Heart left ventricle (tissue), 16 donors: ENCODE data around the gene SBNO1. TPM values are rescaled to one million over a fixed set of nuclear protein-coding genes. Genes with fewer than 3 reads are reported as not detected.
A peak's percentile ranks its signal among the peaks of the same experiment; 100 is the strongest.

Experiments used
- ATAC-seq, 4 donors: fragments of 200-7000 bp; cut with Tn5 transposase; one replicate each; pipeline ENCODE4 v1.9.1; 2020 to 2022; ENCODE audit warnings: moderate library complexity in 4 of 4, mild to moderate bottlenecking in 3 of 4, moderate number of reproducible peaks in 1 of 4
- DNase-seq, 5 donors: peaks; one replicate each; pipeline ENCODE4 v3.0.0-alpha.2; 2020
- H3K27ac ChIP-seq, 12 donors: fragments of 200-600 bp; sonication (generic) in 4 of 12; one replicate each; pipeline versions ENCODE4 v1.5.0 to v1.8.0; 2016 to 2022; ENCODE audit warnings: mild to moderate bottlenecking in 2 of 12
- H3K27me3 ChIP-seq, 9 donors: fragments of 200-600 bp; sonication (generic) in 2 of 9; one replicate each; pipeline versions ENCODE4 v1.5.1 to v1.8.0; 2016 to 2022; ENCODE audit warnings: mild to moderate bottlenecking in 3 of 9
- H3K36me3 ChIP-seq, 9 donors: fragments of 200-600 bp; sonication (generic) in 2 of 9; one replicate each; pipeline versions ENCODE4 v1.5.0 to v1.8.0; 2018 to 2022; ENCODE audit warnings: mild to moderate bottlenecking in 2 of 9
- H3K4me1 ChIP-seq, 12 donors: fragments of 200-600 bp; sonication (generic) in 4 of 12; one replicate each; pipeline versions ENCODE4 v1.5.0 to v1.8.0; 2016 to 2022; ENCODE audit warnings: mild to moderate bottlenecking in 3 of 12
- H3K4me3 ChIP-seq, 12 donors: fragments of 200-600 bp; sonication (generic) in 4 of 12; one replicate each; pipeline versions ENCODE4 v1.5.0 to v1.8.0; 2017 to 2022; ENCODE audit warnings: mild to moderate bottlenecking in 9 of 12, moderate library complexity in 4 of 12
- H3K9me3 ChIP-seq, 12 donors: fragments of 200-600 bp; sonication (generic) in 4 of 12; one replicate each; pipeline versions ENCODE4 v1.5.0 to v1.8.0; 2016 to 2022; ENCODE audit warnings: mild to moderate bottlenecking in 1 of 12
- POLR2A ChIP-seq, 2 donors: fragments of 450-650 bp; IDR thresholded peaks; one replicate each; pipeline ENCODE4 v1.6.1; 2017; ENCODE audit warnings: antibody characterized with exemption in 2 of 2, mild to moderate bottlenecking in 2 of 2, moderate library complexity in 2 of 2
- WGBS, 4 donors: extraction: QIAGEN DNeasy Blood & Tissue Kit in 2 of 4; methylation state at CpG; one replicate each; pipeline versions ENCODE4 v1.1.5 to v1.1.7; 2013 to 2018; 5-methylcytosine and 5-hydroxymethylcytosine counted together
- intact Hi-C, 10 donors: fragments of 100-400 bp; cut with DNase I; formaldehyde crosslinking; loops; one replicate each; pipeline versions ENCODE4 v1.11.1 to v1.14.2; 2022
- polyA plus RNA-seq, 2 donors: library from polyadenylated mRNA; stranded (reverse); fragments of 200-250 nt; gene quantifications; one replicate each; pipeline ENCODE4 v1.2.3, GENCODE V29; 2013
- total RNA-seq, 9 donors: library from RNA; depleted of rRNA in 2 of 9; stranded (reverse); fragments of >200 nt in 2 of 9; fragmentation: NEBNext Ultra II Directional in 3 of 9; extraction: Animal tissue kit (Norgen Biotek cat#: 25700) in 3 of 9; gene quantifications; one replicate each; pipeline versions ENCODE4 v1.1.0 to v1.2.4, GENCODE V29; 2016 to 2023
- TF ChIP-seq, protein P1 (sequence below), 12 donors: fragments of 200-600 bp; sonication (generic) in 4 of 12; IDR thresholded peaks; one replicate each; pipeline versions ENCODE4 v1.5.0 to v1.8.0; 2018 to 2022; ENCODE audit warnings: antibody characterized with exemption in 12 of 12, mild to moderate bottlenecking in 5 of 12
- donor health status: ischemic (EF 13 %, LVEDD 7.1; RV severe dilation, severe dysfunction).
- donor health status: healthy with polysubstance abuse.
- donor health status: DM: no; HTN: yes; CAD: no.
- donor health status: DM: no; HTN: no; CAD: no.
- donor health status: ischemic (EF 25% LVEDD 6.9; RV normal size, moderate dysfunction).
- donor health status: ischemic (EF 25% LVEDD 5.7; RV mildly dilated, moderate dysfunction).
- donor health status: healthy.
- donor health status: DM: yes; HTN: yes; CAD: no.
- donor health status: ischemic (EF 35%, LVEDD 5.7; RV mildly dilated, moderate dysfunction).
- donor health status: nonischemic (EF 11% LVEDD 7.7; RV severe dilation, severe dysfunction).
- donor health status: DM: yes; HTN: yes; CAD: no.
- donor health status: PGD.
- donor health status: ischemic (EF 29% LVEDD 5.4; RV normal size, mild dysfunction).
- donor health status: nonischemic (EF 23%, LVEDD 6.1; RV moderate dilation, normal function).

SBNO1 gene
- total and polyA plus RNA-seq, 11 donors: 6.3 to 33.8 (median 25.4) TPM

DNA sequence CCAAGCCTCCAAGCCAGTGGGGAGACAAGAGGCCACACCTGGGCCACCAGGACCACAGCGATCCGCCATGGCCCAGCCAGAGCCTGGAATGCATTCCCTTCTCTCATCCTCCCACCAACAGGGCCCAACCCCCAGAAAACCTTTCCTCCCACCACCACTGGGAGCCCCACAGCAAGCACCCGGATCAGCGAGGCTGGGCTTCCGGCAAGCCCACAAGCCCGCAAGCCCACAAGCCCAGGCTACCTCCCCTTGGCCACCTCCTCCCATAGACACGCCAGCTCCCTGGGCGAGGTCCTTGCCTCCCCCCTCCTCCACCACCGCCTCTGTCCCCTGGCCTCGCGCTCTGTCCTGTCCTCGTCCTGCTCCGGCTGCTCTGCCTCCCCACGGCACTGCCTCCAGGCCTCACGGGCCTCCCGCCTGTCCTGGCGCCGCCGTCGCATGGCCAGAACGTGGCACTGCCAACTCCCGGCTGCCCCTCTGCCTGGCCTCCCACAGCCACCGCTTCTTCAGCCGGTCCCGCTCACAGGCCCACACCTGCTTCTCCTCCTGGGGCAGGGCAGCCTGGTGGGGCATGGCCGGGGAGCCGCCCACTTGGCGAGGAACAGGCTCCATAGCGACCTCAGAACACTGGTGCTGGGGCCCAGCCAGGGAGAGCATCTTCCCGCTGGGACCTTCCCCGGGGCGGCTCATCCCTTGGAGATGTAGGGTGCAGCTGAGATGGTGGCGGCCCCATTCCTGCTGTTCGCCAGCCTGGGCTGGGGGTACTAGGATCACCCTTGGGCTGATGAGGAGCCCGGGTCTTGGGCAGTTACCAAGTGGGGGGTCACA lies 98.6 kb downstream of the SBNO1 start:
- TF ChIP-seq POLR2A (IDR thresholded peaks at IDR 0.05): no peak
- TF ChIP-seq, protein P1, sequence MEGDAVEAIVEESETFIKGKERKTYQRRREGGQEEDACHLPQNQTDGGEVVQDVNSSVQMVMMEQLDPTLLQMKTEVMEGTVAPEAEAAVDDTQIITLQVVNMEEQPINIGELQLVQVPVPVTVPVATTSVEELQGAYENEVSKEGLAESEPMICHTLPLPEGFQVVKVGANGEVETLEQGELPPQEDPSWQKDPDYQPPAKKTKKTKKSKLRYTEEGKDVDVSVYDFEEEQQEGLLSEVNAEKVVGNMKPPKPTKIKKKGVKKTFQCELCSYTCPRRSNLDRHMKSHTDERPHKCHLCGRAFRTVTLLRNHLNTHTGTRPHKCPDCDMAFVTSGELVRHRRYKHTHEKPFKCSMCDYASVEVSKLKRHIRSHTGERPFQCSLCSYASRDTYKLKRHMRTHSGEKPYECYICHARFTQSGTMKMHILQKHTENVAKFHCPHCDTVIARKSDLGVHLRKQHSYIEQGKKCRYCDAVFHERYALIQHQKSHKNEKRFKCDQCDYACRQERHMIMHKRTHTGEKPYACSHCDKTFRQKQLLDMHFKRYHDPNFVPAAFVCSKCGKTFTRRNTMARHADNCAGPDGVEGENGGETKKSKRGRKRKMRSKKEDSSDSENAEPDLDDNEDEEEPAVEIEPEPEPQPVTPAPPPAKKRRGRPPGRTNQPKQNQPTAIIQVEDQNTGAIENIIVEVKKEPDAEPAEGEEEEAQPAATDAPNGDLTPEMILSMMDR (IDR thresholded peaks at IDR 0.05): no peak

DNA sequence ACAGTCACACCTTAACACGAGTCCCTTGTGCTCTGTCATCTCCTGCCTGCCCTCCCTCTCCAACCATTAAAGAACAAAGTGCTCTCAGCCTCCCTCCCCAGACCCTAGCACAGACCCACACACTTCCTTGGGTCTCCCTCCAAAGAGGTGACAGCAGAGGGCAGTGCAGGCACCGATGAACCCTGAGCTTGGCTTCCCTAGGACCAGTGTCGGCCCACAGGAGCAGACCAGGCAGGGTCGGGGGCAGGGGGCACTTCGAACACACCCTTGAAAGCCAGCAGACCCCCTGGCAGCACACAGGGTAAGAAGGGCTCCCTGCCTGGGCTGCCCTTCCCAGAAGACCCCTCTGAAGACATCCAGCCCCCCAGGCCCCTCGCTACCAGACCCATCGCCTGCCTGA lies 100.0 kb downstream of the SBNO1 start:
- Histone ChIP-seq H3K4me1 (peaks cover 0 to 21% (median 19%) of the 10 kb centered on the region in 12 donors), H3K27ac (no peak overlapping the region), H3K9me3 (no peaks in the 10 kb centered on the region), H3K4me3 (no peak overlapping the region), H3K27me3 (no peaks in the 10 kb centered on the region), H3K36me3 (peaks cover 0 to 72% (median 54%) of the 10 kb centered on the region in 9 donors)
- 54 to 64% (median 59%) methylated on average over 7 of the region's 7 CpGs for WGBS, 4 donors
- DNase-seq (no peak), ATAC-seq (no peak)
- TF ChIP-seq POLR2A (IDR thresholded peaks at IDR 0.05): no peak
- TF ChIP-seq, protein P1 (IDR thresholded peaks at IDR 0.05): peak in 3 of 12 donors; percentile 17 to 35 (median 25)
- intact Hi-C loops: loop anchor here in 2 of 10 donors (10.0 kb wide), 1 partner anchor 340 kb away; the partner anchor contains the start of gene DDX55 (in 2 of the 2)

More for the DNA sequence above, 98.6 kb downstream of the SBNO1 start:
- DNase-seq: no peak
- Histone ChIP-seq H3K27me3 (no peaks in the 10 kb centered on the region), H3K4me3 (no peak overlapping the region), H3K4me1 (peaks cover 3 to 33% (median 26%) of the 10 kb centered on the region in 12 donors), H3K36me3 (peaks cover 0 to 58% (median 40%) of the 10 kb centered on the region in 9 donors), H3K9me3 (no peaks in the 10 kb centered on the region), H3K27ac (no peak overlapping the region)
- no peak for ATAC-seq
- 87 to 91% (median 89%) methylated on average over 32 to 35 of the region's 35 CpGs for WGBS, 4 donors
- intact Hi-C loops: loop anchor here in 2 of 10 donors (10.0 kb wide), 1 partner anchor 339 kb away; the partner anchor contains the start of gene DDX55 (in 2 of the 2)

DNA sequence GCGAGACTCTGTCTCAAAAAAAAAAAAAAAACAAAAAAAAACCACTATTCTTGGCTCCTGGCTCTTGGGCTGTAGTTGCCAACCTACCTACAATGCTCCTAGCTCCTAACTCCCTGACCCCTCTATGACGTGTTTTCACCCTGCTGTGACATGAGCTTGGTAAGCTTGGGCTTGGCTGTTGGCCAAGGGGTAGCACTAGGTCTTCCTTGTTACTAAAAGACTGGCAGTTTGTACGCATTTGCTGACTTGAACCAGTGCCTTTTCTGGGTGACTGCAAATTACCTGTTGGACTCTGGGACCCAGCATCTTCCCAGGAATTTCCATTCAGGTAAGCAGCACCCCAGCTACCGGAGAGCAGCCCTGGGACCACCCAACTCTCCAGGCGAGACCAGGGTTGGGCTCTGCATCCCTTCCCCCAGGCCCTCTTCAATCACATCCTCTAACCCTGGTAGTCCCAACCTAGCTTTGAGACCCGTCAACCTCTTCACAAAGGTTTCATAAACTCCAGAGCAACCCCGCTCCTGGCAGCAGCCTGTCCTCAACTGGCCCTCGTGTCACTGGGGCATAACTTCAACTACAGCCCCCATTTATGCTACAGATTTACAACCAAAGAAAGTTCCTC lies 101.3 kb downstream of the SBNO1 start:
- DNase-seq: no peak
- Histone ChIP-seq H3K4me3 (no peak overlapping the region), H3K36me3 (peaks cover 0 to 86% (median 68%) of the 10 kb centered on the region in 9 donors), H3K4me1 (peaks cover 0 to 9% (median 6%) of the 10 kb centered on the region in 12 donors), H3K27ac (no peak overlapping the region), H3K9me3 (no peaks in the 10 kb centered on the region), H3K27me3 (no peaks in the 10 kb centered on the region)
- no peak for ATAC-seq
- TF ChIP-seq, protein P1 (IDR thresholded peaks at IDR 0.05): no peak
- TF ChIP-seq POLR2A (IDR thresholded peaks at IDR 0.05): no peak
- intact Hi-C loops: loop anchor here in 2 of 10 donors (10.0 kb wide), 1 partner anchor 341 kb away; the partner anchor contains the start of gene DDX55 (in 2 of the 2)
- WGBS, 4 donors: 88 to 91% (median 89%) methylated on average over 8 of the region's 8 CpGs

DNA sequence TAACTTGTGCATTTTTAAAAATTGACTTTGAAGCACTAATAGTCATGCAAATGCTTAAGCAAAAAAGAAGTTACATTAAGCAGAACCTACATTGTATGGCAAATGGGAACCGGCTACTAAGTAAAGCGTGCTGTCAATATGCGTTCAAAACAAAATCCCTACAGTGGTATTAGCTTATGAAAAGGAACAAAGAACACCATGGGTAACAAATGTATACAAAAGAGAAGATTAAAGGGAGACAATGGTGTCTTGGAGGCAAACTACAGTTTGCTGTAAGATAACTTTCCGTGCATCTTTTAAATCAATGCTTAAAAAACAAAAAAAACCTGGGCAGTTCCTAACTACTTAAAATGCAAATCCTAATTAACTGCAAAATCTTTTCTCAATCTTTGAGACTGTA lies 103.5 kb downstream of the SBNO1 start:
- TF ChIP-seq POLR2A (IDR thresholded peaks at IDR 0.05): no peak
- TF ChIP-seq, protein P1 (IDR thresholded peaks at IDR 0.05): no peak
- H3K27ac ChIP-seq: no peak overlapping the region
- no peaks in the 10 kb centered on the region for H3K4me1 ChIP-seq
- ATAC-seq: no peak
- 90 to 96% (median 94%) methylated on average over 4 of the region's 4 CpGs for WGBS, 4 donors
- peaks cover 4 to 97% (median 82%) of the 10 kb centered on the region in 9 donors for H3K36me3 ChIP-seq
- DNase-seq: no peak
- no peak overlapping the region for H3K4me3 ChIP-seq
- no peaks in the 10 kb centered on the region for H3K9me3 ChIP-seq
- intact Hi-C loops: loop anchor here in 2 of 10 donors (10.0 kb wide), 1 partner anchor 344 kb away; the partner anchor contains the start of gene DDX55 (in 2 of the 2)
- no peaks in the 10 kb centered on the region for H3K27me3 ChIP-seq
